ENCODE results near the gene DLEC1.

The DLEC1 gene

GRCh38 chr3:38039101-38039898 is at the start of gene DLEC1:
TSS of gene DLEC1 (plus strand) at chr3:38039208. CDS start at chr3:38039226, 18 bp downstream.
- DNase-seq: no peak

GRCh38 chr3:37989821-37990480 is 49.1 kb upstream of the DLEC1 start:
- DNase-seq: no peak

GRCh38 chr3:37990527-37990926 is 48.5 kb upstream of the DLEC1 start, which contains the start of gene VILL:
TSS of gene VILL (plus strand) at chr3:37990786. CDS start at chr3:37993673, 2,887 bp downstream.
- no peak for DNase-seq

- no peak for DNase-seq
These were observed 47.9 kb upstream of the DLEC1 start for GRCh38 chr3:37991109-37991508.

- DNase-seq: no peak
These were observed 47.2 kb upstream of the DLEC1 start for GRCh38 chr3:37991823-37992222.

GRCh38 chr3:37992271-37993066 is 46.5 kb upstream of the DLEC1 start:
- DNase-seq: no peak

- DNase-seq: no peak
These were observed 45.9 kb upstream of the DLEC1 start for GRCh38 chr3:37993067-37993455.

GRCh38 chr3:37993460-37993819 is 45.6 kb upstream of the DLEC1 start:
- no peak for DNase-seq

- no peak for DNase-seq
These were observed 45.0 kb upstream of the DLEC1 start for GRCh38 chr3:37993820-37994638.

- DNase-seq: no peak
These were observed 44.4 kb upstream of the DLEC1 start for GRCh38 chr3:37994639-37994972.

- DNase-seq: no peak
These were observed 43.1 kb upstream of the DLEC1 start for GRCh38 chr3:37995652-37996641.

GRCh38 chr3:37996785-37997301 is 42.2 kb upstream of the DLEC1 start:
- no peak for DNase-seq

GRCh38 chr3:37997342-37997741 is 41.7 kb upstream of the DLEC1 start:
- DNase-seq: no peak

GRCh38 chr3:37997791-37998370 is 41.1 kb upstream of the DLEC1 start:
- no peak for DNase-seq

- DNase-seq: no peak
These were observed 39.2 kb upstream of the DLEC1 start for GRCh38 chr3:37999836-38000235.

- no peak for DNase-seq
These were observed 38.6 kb upstream of the DLEC1 start for GRCh38 chr3:38000242-38000916.

- DNase-seq: no peak
These were observed 38.0 kb upstream of the DLEC1 start for GRCh38 chr3:38000965-38001455.

- DNase-seq: no peak
These were observed 37.4 kb upstream of the DLEC1 start for GRCh38 chr3:38001456-38002081.

GRCh38 chr3:38002291-38002876 is 36.6 kb upstream of the DLEC1 start:
- no peak for DNase-seq
